Activated naive CD4-positive, alpha-beta T cell treated with anti-CD3 and anti-CD28 coated beads for 36 hours (primary cell): ENCODE measurements around the gene STON1. TPM values are rescaled to one million over a fixed set of nuclear protein-coding genes. Genes with fewer than 3 reads are reported as not detected.
"Not testable (repeated sequence)": the region's sequence is repeated elsewhere in the genome, so short reads cannot be mapped to it uniquely, and the experiment has no call there.

ENCODE experiments used
- CTCF ChIA-PET: fragments of 350-600 bp; sonication (Branson Sonifier 250); formaldehyde crosslinking; loops from one replicate; lab custom pipeline; 2021; ENCODE audit warnings: antibody characterized with exemption; lab: Charles Lee
- DNase-seq: peaks from one replicate; pipeline ENCODE4 v3.0.0-alpha.2; 2020
- H3K27ac Mint-ChIP-seq: one replicate; pipeline ENCODE4 v1.8.0; 2021; ENCODE audit warnings: mild to moderate bottlenecking, mixed read lengths
- H3K27me3 Mint-ChIP-seq: one replicate; pipeline ENCODE4 v1.8.0; 2021; ENCODE audit warnings: low read depth, mixed read lengths
- H3K36me3 Mint-ChIP-seq: one replicate; pipeline ENCODE4 v1.8.0; 2021; ENCODE audit warnings: low read depth, mixed read lengths
- H3K4me1 Mint-ChIP-seq: one replicate; pipeline ENCODE4 v1.8.0; 2021; ENCODE audit warnings: low read depth, mixed read lengths
- H3K4me3 Mint-ChIP-seq: one replicate; pipeline ENCODE4 v1.8.0; 2021; ENCODE audit warnings: mild to moderate bottlenecking, moderate library complexity, mixed read lengths
- H3K9me3 Mint-ChIP-seq: one replicate; pipeline ENCODE4 v1.8.0; 2021; ENCODE audit warnings: mixed read lengths
- intact Hi-C: fragments of 100-400 bp; cut with micrococcal nuclease; formaldehyde crosslinking; loops from one replicate; pipeline ENCODE4 v1.15.1; 2023
- total RNA-seq, 2 experiments: library from RNA; stranded (reverse); gene quantifications; one replicate each; pipeline ENCODE4 v1.2.3, GENCODE V29; 2021

The STON1 gene
- total RNA-seq, 2 experiments from 2014 or later: 0.45 to 0.57 TPM

DNA sequence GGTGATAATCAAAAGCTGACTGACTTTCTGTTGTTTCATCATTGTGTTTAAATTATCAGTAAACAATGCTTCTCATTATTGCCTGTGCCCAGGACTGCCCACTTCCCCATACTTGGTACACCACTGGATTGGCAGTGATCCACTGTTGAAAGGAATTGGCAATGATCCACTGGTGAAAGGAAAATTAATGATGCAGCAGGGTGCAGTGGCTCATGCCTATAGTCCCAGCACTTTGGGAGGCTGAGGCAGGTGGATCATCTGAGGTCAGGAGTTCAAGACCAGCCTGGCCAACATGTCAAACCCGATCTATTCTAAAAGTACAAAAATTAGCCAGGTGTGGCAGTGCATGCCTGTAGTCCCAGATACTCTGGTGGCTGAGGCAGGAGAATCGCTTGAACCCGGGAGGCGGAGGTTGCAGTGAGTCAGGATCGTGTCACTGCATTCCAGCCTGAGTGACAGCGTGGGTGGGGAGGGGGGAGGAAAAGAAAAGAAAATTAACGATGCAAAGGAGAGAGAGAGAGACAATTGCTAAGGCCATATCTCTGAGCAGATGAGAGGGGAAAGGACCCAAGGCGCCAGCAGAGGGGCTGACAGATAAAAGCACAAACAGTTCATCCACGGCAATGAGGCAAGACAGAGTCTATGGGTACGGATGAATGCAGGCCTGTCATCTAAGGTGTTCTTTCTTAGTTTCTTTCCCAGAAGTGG, 77.5 kb downstream of the STON1 start:
- Mint-ChIP-seq H3K27ac (no peak overlapping the region), H3K4me3 (no peak overlapping the region), H3K27me3 (no peaks in the 10 kb centered on the region), H3K9me3 (no peaks in the 10 kb centered on the region), H3K4me1 (no peaks in the 10 kb centered on the region), H3K36me3 (no peaks in the 10 kb centered on the region)
- DNase-seq: no peak
- CTCF ChIA-PET: no interaction called here
- intact Hi-C loops: loop anchor here (10.0 kb wide), 1 partner anchor 147 kb away; the partner anchor contains the start of gene LHCGR

DNA sequence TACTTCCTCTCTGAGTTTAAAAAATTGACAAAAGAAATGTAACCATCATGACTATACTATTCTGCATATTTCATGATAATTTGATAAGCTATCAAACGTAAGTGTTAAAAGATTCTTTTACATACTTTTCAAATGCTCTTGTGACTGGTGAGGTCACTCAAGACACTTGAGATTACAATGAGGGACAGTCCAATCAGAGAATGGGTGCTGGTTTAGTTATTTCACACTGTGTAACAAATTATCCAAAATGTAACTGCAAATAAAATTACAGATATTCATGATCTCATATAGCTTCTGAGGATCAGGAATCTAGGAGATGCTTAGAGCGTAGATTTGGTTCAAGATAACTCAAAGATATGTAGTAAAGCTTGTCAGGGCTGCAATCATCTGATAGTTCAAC, 83.3 kb downstream of the STON1 start:
- DNase-seq: no peak
- Mint-ChIP-seq H3K36me3 (no peaks in the 10 kb centered on the region), H3K4me3 (no peak overlapping the region), H3K4me1 (no peaks in the 10 kb centered on the region), H3K27ac (no peak overlapping the region), H3K27me3 (no peaks in the 10 kb centered on the region), H3K9me3 (peaks cover 3% of the 10 kb centered on the region)
- CTCF ChIA-PET: no interaction called here
- intact Hi-C loops: no loop called here

DNA sequence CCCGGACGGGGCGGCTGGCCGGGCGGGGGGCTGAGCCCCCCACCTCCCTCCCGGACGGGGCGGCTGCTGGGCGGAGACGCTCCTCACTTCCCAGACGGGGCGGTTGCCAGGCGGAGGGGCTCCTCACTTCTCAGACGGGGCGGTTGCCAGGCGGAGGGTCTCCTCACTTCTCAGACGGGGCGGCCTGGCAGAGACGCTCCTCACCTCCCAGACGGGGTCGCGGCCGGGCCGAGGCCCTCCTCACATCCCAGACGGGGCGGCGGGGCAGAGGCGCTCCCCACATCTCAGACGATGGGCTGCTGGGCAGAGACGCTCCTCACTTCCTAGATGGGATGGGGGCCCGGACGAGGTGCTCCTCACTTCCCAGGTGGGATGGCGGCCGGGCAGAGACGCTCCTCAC, 84.6 kb downstream of the STON1 start:
- H3K4me3 Mint-ChIP-seq, H3K27me3 Mint-ChIP-seq, H3K27ac Mint-ChIP-seq, DNase-seq, H3K4me1 Mint-ChIP-seq, intact Hi-C loops, H3K9me3 Mint-ChIP-seq, CTCF ChIA-PET, H3K36me3 Mint-ChIP-seq: not testable (repeated sequence)

DNA sequence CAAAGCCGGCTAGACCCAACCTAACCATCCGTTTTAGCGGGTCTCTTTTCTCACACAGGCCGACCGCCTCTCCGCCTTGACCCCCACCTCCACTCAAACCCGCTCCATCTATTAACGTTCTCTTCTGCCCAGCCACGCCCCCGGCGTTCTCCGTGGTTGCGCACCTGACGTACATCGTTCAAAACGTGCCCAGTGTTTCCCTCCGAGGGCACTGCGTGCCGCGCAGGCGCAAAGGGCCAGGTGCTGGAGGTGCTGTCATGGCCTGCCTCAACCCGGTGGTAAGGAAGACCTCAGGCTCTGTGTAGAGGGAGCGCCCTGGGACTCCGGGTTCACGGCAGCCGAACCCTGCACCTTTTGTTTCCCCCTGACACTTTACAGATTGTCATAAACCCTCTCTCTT, 87.7 kb downstream of the STON1 start, which contains the start of gene GTF2A1L:
GTF2A1L (plus strand) TSS at position 239 of the 400 bp plus-strand sequence; CDS start at position 258, 19 bp downstream.
- H3K4me1 Mint-ChIP-seq: no peaks in the 10 kb centered on the region
- intact Hi-C loops: no loop called here
- no peak within 1 kb of the TSS for H3K27ac Mint-ChIP-seq
- H3K4me3 Mint-ChIP-seq: no peak within 1 kb of the TSS
- no peak for DNase-seq
- H3K27me3 Mint-ChIP-seq: no peaks in the 10 kb centered on the region
- CTCF ChIA-PET: no interaction called here
- H3K36me3 Mint-ChIP-seq: no peaks in the 10 kb centered on the region
- H3K9me3 Mint-ChIP-seq: peaks cover 3% of the 10 kb centered on the region

DNA sequence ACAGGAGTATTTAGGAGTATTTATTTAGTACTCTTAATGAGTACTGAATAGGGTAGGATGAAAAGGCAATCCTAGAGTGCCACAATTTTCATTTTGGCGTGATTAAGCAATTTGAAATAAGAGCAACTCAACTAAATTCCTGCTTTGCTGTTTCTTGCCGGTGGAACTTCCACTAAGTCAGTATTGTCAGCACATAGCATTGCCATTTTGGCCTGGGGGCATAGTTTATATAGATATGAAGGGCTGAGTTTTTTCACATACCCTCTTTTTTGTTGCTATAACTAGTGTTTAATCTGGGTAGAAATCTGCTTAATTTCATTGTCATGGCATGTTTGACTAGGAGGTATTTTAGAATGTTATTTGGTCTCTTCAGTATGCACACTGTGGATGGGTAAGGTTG, 89.6 kb downstream of the STON1 start:
- intact Hi-C loops: no loop called here

DNA sequence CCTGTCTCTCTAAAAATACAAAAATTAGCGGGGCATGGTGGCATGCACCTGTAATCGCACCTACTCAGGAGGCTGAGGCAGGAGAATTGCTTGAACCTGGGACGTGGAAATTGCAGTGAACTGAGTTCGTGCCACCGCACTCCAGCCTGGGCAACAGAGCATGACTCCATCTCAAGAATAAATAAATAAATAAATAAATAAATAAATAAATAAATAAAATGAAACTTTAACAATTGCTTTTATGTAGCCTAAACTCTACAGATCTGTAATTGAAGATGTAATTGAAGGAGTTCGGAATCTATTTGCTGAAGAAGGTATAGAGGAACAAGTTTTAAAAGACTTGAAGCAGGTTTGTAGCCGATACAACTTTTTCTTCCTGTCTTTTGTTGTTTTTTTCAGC, 90.7 kb downstream of the STON1 start:
- no peaks in the 10 kb centered on the region for H3K27me3 Mint-ChIP-seq
- intact Hi-C loops: no loop called here
- no peak overlapping the region for H3K27ac Mint-ChIP-seq
- H3K4me1 Mint-ChIP-seq: no peaks in the 10 kb centered on the region
- no peaks in the 10 kb centered on the region for H3K36me3 Mint-ChIP-seq
- CTCF ChIA-PET: no interaction called here
- DNase-seq: no peak
- H3K4me3 Mint-ChIP-seq: no peak overlapping the region
- H3K9me3 Mint-ChIP-seq: no peaks in the 10 kb centered on the region

More for the DNA sequence above, 89.6 kb downstream of the STON1 start:
- H3K4me1 Mint-ChIP-seq: no peaks in the 10 kb centered on the region
- H3K27ac Mint-ChIP-seq: no peak overlapping the region
- H3K9me3 Mint-ChIP-seq: no peaks in the 10 kb centered on the region
- no peak overlapping the region for H3K4me3 Mint-ChIP-seq
- no peaks in the 10 kb centered on the region for H3K36me3 Mint-ChIP-seq
- H3K27me3 Mint-ChIP-seq: no peaks in the 10 kb centered on the region
- CTCF ChIA-PET: no interaction called here
- no peak for DNase-seq

DNA sequence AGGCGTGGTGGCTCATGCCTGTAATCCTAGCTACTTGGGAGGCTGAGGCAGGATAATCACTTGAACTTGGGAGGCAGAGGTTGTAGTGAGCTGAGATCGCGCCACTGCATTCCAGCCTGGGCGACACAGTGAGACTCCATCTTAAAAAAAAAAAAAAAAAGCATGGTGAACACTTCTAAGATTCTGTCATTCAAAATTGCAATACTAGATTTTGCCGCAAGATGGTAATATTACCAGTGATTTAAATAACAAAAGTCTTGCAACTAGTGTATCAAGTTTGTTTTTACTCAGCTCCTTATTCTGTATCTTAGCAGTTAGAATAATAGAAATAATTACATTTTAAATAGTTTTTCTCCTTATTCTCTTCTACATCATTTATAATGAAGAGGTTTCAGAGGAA, 92.7 kb downstream of the STON1 start:
- H3K4me1 Mint-ChIP-seq, H3K27ac Mint-ChIP-seq, H3K4me3 Mint-ChIP-seq, DNase-seq, H3K36me3 Mint-ChIP-seq, CTCF ChIA-PET, H3K9me3 Mint-ChIP-seq, H3K27me3 Mint-ChIP-seq: not testable (repeated sequence)
- intact Hi-C loops: loop anchor here (1.0 kb wide), 1 partner anchor 9 kb away; no protein-coding TSS in a partner anchor

DNA sequence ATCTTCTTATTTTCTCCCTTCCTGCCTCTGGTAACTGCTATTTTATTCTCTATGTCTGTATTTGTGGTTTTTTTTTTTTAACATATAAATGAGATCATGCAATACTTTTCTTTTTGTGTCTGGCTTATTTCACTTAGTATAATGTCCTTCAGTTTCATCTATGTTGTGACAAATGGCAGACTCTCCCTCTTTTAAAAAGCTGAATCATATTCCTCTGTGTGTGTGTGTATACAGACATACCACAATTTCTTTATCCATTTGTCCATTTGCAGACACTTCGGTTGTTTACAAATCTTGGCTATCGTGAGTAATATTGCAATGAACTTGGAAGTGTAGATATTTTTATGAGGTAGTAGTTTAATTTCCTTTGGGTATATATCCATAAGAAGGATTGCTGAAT, 94.7 kb downstream of the STON1 start:
- Mint-ChIP-seq H3K4me1 (no peaks in the 10 kb centered on the region), H3K4me3 (no peak overlapping the region), H3K27me3 (no peaks in the 10 kb centered on the region), H3K27ac (no peak overlapping the region), H3K36me3 (no peaks in the 10 kb centered on the region), H3K9me3 (peaks cover 4% of the 10 kb centered on the region)
- no peak for DNase-seq
- intact Hi-C loops: no loop called here
- CTCF ChIA-PET: no interaction called here

DNA sequence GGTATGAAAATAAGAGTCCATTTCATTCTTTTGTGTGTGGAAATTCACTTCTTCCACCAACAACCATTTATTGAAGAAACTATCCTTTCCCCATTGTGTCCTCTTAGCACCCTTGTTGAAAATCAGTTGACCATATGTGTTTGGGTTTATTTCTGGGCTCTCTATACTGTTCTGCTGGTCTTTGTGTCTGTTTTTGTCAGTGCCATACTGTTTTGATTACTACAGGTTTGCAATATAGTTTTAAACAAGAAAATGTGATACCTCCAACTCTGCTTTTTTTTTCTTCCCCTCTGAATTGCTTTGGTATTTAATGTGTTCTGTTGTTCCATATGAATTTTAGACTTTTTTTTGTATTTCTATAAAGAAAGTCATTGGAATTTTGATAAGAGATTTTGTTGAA, 96.1 kb downstream of the STON1 start:
- Mint-ChIP-seq H3K9me3 (peaks cover 4% of the 10 kb centered on the region), H3K36me3 (no peaks in the 10 kb centered on the region), H3K27me3 (no peaks in the 10 kb centered on the region), H3K4me3 (no peak overlapping the region), H3K4me1 (no peaks in the 10 kb centered on the region), H3K27ac (no peak overlapping the region)
- DNase-seq: no peak
- CTCF ChIA-PET: no interaction called here
- intact Hi-C loops: no loop called here

DNA sequence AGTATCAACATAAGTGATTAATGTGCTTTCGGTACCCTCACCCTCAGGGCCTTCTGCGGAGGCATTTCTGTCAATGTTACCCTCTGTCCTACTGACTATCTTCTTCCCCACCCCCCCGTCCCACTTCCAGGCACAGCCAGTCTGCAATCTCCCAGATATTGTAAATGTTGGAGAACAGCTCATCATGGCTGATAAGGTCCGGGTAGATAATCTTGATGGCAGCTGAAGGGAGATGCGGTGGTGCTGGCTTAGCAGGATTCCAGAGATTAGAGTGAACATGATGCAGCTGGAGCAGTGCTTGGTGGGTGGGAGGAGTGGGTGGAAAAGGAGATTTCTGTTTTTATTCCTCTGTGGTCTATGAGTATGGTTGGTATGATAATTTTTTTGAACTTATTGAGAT, 103.2 kb downstream of the STON1 start:
- no peaks in the 10 kb centered on the region for H3K36me3 Mint-ChIP-seq
- no peak overlapping the region for H3K27ac Mint-ChIP-seq
- CTCF ChIA-PET: no interaction called here
- intact Hi-C loops: no loop called here
- DNase-seq: no peak
- no peaks in the 10 kb centered on the region for H3K9me3 Mint-ChIP-seq
- no peaks in the 10 kb centered on the region for H3K4me1 Mint-ChIP-seq
- H3K4me3 Mint-ChIP-seq: no peak overlapping the region
- peaks cover 11% of the 10 kb centered on the region for H3K27me3 Mint-ChIP-seq

DNA sequence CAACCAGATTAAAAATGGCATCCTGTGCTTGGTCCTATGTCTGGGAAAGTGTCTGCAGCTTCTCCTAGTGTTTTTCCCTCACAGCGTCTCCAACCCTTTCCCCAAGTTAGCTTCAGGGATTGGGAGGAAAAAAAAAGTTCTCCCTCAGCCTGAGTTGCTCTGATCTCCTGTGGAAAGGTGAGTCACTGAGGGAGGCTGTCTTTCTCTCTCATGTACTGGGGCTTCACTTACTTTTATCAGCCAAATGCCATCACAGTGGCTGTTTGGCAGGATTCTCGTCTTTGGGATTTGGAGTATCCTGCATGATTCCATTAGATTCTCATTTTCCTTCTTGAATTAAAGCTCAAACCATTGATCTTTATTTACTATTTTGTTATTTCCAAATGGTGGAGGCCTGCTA, 105.8 kb downstream of the STON1 start:
- Mint-ChIP-seq H3K27ac (no peak overlapping the region), H3K9me3 (no peaks in the 10 kb centered on the region), H3K4me3 (no peak overlapping the region), H3K36me3 (no peaks in the 10 kb centered on the region), H3K4me1 (no peaks in the 10 kb centered on the region), H3K27me3 (peaks cover 17% of the 10 kb centered on the region)
- CTCF ChIA-PET: no interaction called here
- intact Hi-C loops: no loop called here
- no peak for DNase-seq

DNA sequence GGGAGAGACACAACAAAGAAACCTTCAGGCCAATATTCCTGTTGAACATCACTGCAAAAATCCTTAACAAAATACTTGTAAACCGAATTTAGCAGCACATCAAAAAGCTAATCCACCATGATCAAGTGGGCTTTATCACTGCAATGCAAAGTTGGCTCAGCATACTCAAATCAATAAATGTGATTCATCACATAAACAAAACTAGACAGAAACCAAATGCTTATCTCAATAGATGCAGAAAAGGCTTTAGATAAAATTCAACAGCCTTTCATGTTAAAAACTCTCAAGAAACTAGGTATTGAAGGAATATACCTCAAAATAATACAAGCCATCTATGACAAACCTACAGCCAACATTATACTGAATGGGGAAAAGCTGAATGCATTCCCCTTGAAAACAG, 108.3 kb downstream of the STON1 start:
- H3K9me3 Mint-ChIP-seq: no peaks in the 10 kb centered on the region
- CTCF ChIA-PET: no interaction called here
- intact Hi-C loops: no loop called here
- H3K36me3 Mint-ChIP-seq: no peaks in the 10 kb centered on the region
- H3K4me3 Mint-ChIP-seq: no peak overlapping the region
- no peaks in the 10 kb centered on the region for H3K4me1 Mint-ChIP-seq
- peaks cover 17% of the 10 kb centered on the region for H3K27me3 Mint-ChIP-seq
- no peak for DNase-seq
- H3K27ac Mint-ChIP-seq: no peak overlapping the region
